ENCODE data around the gene C1orf35.

The C1orf35 gene

GRCh38 chr1:228122921-228123441 lies 19.9 kb upstream of the C1orf35 start:
- H2AFZ ChIP-seq (ENCODE audit: low read length): no peak overlapping the region
- no peaks in the 10 kb centered on the region for H3F3A ChIP-seq (ENCODE audit: insufficient read depth, low read length)
- TF ChIP-seq EZH2phosphoT487 (IDR thresholded peaks at IDR 0.05; ENCODE audit: low read length): no peak
- TF ChIP-seq CTCF (IDR thresholded peaks at IDR 0.05; ENCODE audit: low read length): no peak
- TF ChIP-seq EZH2 (optimal IDR thresholded peaks at IDR 0.05; ENCODE audit: low read depth, low read length): no peak
- H3K36me3 ChIP-seq (replicated peaks; ENCODE audit: insufficient read depth, low read length): no peaks in the 10 kb centered on the region
- no peak overlapping the region for H3K4me3 ChIP-seq (ENCODE audit: low read length)
- H3K9ac ChIP-seq (ENCODE audit: low read length): no peak overlapping the region
- no peak overlapping the region for H3K27ac ChIP-seq (ENCODE audit: low read length)
- no peaks in the 10 kb centered on the region for H4K20me1 ChIP-seq (ENCODE audit: insufficient read depth, low read length)
- H3K4me2 ChIP-seq (ENCODE audit: low read depth, low read length): no peak overlapping the region
- H3K4me1 ChIP-seq (ENCODE audit: low read length): no peaks in the 10 kb centered on the region
- no peaks in the 10 kb centered on the region for H3K79me2 ChIP-seq (ENCODE audit: low read length)
- DNase-seq: no peak
- H3K9me3 ChIP-seq (replicated peaks; ENCODE audit: insufficient read depth, low read length): no peaks in the 10 kb centered on the region
- H3K9me2 ChIP-seq (replicated peaks; ENCODE audit: insufficient read depth, low read length): no peaks in the 10 kb centered on the region
- H3K27me3 ChIP-seq (replicated peaks; ENCODE audit: insufficient read depth, low read length): no peaks in the 10 kb centered on the region

GRCh38 chr1:228120857-228121489 lies 17.8 kb upstream of the C1orf35 start:
- Histone ChIP-seq H3K9me2 (replicated peaks; ENCODE audit: insufficient read depth, low read length) (no peaks in the 10 kb centered on the region), H3F3A (ENCODE audit: insufficient read depth, low read length) (no peaks in the 10 kb centered on the region), H3K4me1 (ENCODE audit: low read length) (no peaks in the 10 kb centered on the region), H3K9me3 (replicated peaks; ENCODE audit: insufficient read depth, low read length) (no peaks in the 10 kb centered on the region), H3K27ac (ENCODE audit: low read length) (no peak overlapping the region), H3K9ac (ENCODE audit: low read length) (no peak overlapping the region), H3K4me3 (ENCODE audit: low read length) (no peak overlapping the region), H3K27me3 (replicated peaks; ENCODE audit: insufficient read depth, low read length) (no peaks in the 10 kb centered on the region), H3K36me3 (replicated peaks; ENCODE audit: insufficient read depth, low read length) (no peaks in the 10 kb centered on the region), H3K79me2 (ENCODE audit: low read length) (no peaks in the 10 kb centered on the region), H3K4me2 (ENCODE audit: low read depth, low read length) (no peak overlapping the region), H4K20me1 (ENCODE audit: insufficient read depth, low read length) (no peaks in the 10 kb centered on the region), H2AFZ (ENCODE audit: low read length) (no peak overlapping the region)
- no peak for DNase-seq
- TF ChIP-seq EZH2 (optimal IDR thresholded peaks at IDR 0.05; ENCODE audit: low read depth, low read length) (no peak), CTCF (IDR thresholded peaks at IDR 0.05; ENCODE audit: low read length) (no peak), EZH2phosphoT487 (IDR thresholded peaks at IDR 0.05; ENCODE audit: low read length) (no peak)

- H3K9me2 ChIP-seq (replicated peaks; ENCODE audit: insufficient read depth, low read length): no peaks in the 10 kb centered on the region
- TF ChIP-seq EZH2 (optimal IDR thresholded peaks at IDR 0.05; ENCODE audit: low read depth, low read length) (no peak), CTCF (IDR thresholded peaks at IDR 0.05; ENCODE audit: low read length) (no peak), EZH2phosphoT487 (IDR thresholded peaks at IDR 0.05; ENCODE audit: low read length) (no peak)
- H3K79me2 ChIP-seq (ENCODE audit: low read length): no peaks in the 10 kb centered on the region
- no peak overlapping the region for H3K27ac ChIP-seq (ENCODE audit: low read length)
- H3F3A ChIP-seq (ENCODE audit: insufficient read depth, low read length): no peaks in the 10 kb centered on the region
- no peaks in the 10 kb centered on the region for H3K36me3 ChIP-seq (replicated peaks; ENCODE audit: insufficient read depth, low read length)
- no peak overlapping the region for H3K4me3 ChIP-seq (ENCODE audit: low read length)
- H3K27me3 ChIP-seq (replicated peaks; ENCODE audit: insufficient read depth, low read length): no peaks in the 10 kb centered on the region
- no peak overlapping the region for H3K9ac ChIP-seq (ENCODE audit: low read length)
- H3K4me2 ChIP-seq (ENCODE audit: low read depth, low read length): no peak overlapping the region
- DNase-seq: no peak
- no peaks in the 10 kb centered on the region for H4K20me1 ChIP-seq (ENCODE audit: insufficient read depth, low read length)
- no peaks in the 10 kb centered on the region for H3K4me1 ChIP-seq (ENCODE audit: low read length)
- H2AFZ ChIP-seq (ENCODE audit: low read length): no peak overlapping the region
- H3K9me3 ChIP-seq (replicated peaks; ENCODE audit: insufficient read depth, low read length): no peaks in the 10 kb centered on the region
Observed at GRCh38 chr1:228120351-228120750, 17.2 kb upstream of the C1orf35 start.
